ENCODE measurements around the gene C13orf46.
"Not testable (repeated sequence)": the region's sequence is repeated elsewhere in the genome, so short reads cannot be mapped to it uniquely, and the experiment has no call there.

C13orf46 gene

GRCh38 chr13:113973218-113974164 lies at the start of gene C13orf46:
TSS of gene C13orf46 (minus strand) at chr13:113974076. CDS start at chr13:113973997, 79 bp downstream.
- DNase-seq (ENCODE audit: low read depth), result no peak

GRCh38 chr13:114022876-114023275 lies 49.0 kb upstream of the C13orf46 start:
- DNase-seq (ENCODE audit: low read depth), result no peak

DNA sequence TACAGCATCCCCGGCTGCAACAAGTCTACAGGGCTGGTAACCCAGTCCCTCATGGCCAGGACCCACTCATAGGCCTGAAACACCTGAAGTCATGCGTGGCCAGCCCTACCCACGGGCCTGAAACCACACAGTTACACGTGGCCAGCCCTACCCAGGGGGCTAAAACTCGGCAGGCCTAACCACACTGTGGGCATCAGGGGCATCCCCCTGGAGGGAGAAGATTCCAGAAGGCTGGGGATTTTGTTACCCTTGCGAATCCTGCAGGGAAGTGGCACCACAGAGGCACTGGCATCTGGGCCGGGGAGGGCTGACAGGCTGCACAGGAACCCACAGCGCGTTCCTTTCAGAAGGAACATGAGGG lies 48.4 kb upstream of the C13orf46 start:
- no peak for DNase-seq (ENCODE audit: low read depth)

DNA sequence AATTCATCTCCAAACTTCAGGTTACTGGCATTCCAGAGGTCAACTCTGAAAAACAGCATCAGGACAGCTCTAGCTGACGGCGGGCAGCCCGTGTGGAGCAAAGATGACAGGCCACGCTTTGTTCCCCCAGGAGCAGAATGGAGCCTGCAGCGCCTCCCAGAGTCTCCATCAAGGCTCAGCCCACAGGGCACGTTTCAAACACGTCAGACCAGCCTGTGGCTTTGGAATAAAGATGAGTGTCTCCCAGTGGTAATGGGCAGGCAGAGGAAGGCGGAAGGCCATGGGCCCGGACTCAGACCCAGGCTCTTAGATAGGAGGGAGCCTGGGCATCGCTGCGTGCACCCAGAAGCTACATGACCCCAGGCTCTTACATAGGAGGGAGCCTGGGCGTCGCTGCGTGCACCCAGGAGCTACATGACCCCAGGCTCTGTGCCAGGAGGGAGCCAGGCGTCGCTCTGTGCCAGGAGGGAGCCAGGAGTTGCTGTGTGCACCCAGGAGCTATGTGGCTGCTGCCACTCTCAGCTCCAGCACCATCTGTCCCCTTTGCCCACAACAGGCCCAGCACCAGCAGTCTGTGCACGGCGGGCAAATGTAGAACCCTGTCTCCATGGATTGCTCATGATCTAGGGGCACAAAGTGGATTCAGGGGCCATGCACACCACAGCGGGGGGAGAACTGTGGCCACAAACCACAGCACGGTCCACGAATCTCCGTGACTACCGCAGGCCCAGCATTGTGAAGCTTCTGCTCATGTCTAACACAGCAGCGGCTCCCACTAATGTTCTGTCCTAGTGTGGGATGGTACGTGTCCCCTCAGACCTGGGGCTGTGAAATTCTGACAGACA lies 47.8 kb upstream of the C13orf46 start:
- DNase-seq (ENCODE audit: low read depth), result no peak

GRCh38 chr13:114020750-114021463 lies 47.0 kb upstream of the C13orf46 start:
- no peak for DNase-seq (ENCODE audit: low read depth)

DNA sequence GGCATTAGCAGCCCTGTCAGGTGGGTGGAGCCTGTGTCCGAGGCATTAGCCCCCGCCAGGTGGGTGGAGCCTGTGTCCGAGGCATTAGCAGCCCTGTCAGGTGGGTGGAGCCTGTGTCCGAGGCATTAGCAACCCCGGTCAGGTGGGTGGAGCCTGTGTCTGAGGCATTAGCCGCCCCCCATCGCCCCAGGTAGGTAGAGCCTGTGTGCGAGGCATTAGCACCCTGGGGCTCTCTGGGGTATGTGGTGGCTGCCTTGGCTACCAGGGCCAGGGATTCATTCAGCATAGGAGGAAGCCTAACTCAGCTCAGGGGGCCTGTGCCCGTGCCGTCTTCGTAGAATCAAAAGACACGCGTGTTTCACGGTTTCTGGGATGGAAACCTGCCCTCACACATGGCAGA lies 46.3 kb upstream of the C13orf46 start:
- DNase-seq (ENCODE audit: low read depth), result not testable (repeated sequence)

DNA sequence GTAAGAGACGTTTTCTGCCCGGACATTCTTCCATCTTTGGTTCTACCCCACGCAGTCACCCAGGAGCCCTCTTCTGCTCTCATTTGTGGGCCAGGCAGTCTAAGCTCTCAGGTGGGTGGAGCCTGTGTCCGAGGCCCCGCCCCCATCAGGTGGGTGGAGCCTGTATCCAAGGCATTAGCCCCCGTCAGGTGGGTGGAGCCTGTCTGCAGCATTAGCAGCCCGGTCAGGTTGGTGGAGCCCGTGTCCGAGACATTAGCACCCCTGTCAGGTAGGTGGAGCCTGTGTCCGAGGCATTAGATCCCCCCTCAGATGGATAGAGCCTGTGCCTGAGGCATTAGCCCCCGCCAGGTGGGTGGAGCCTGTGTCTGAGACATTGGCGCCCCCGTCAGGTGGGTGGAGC lies 45.5 kb upstream of the C13orf46 start:
- DNase-seq (ENCODE audit: low read depth), result no peak

DNA sequence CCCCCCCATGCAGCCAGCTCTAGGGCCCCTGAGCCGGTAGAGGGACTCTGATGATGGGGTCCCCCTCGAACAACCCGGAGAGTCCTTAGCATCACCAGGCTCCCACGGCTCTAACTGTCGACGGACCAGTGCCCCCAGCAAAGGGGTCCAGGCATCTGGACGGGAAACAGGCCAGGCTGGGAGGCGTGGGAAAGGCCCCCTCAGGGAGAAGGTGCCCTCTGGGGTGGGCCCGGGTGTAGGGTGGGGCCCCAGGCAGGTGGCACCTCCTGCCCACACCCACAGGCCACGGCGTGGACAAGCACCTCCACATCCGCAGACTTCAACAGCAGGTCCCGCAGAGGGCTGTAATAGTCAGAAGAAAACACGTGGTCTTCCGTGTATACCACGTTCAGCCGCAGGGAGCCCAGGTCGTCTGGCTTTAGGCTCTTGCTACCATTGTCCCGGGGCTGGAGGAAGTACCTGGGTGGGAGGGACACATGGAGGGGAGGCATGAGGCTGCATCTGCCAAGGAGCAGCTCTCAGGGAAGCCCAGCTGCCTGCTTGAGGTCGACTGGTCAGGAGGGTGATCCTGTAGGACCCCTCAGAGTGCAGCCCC lies 44.7 kb upstream of the C13orf46 start:
- DNase-seq (ENCODE audit: low read depth), result no peak

DNA sequence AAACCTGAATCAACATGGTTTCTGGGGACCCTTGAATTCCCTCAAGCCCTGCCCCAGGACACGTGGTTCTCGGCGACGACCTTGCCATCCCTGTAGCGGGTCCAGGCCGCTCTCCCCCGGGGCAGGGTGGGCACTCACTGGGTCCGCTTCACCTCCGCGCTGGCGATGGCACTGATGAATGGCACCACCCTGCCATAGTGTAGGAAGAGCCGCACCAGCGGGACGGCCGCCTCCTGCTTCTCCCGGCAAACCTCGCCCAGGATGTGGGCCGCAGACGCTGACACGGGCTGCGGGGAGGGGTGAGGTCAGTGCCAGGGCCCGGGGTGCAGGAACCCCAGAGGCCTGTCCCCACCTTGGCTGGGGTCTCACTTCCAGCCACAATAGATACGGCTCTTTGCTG lies 44.1 kb upstream of the C13orf46 start:
- DNase-seq (ENCODE audit: low read depth), result no peak

GRCh38 chr13:114017028-114017630 lies 43.3 kb upstream of the C13orf46 start:
- DNase-seq (ENCODE audit: low read depth), result no peak

DNA sequence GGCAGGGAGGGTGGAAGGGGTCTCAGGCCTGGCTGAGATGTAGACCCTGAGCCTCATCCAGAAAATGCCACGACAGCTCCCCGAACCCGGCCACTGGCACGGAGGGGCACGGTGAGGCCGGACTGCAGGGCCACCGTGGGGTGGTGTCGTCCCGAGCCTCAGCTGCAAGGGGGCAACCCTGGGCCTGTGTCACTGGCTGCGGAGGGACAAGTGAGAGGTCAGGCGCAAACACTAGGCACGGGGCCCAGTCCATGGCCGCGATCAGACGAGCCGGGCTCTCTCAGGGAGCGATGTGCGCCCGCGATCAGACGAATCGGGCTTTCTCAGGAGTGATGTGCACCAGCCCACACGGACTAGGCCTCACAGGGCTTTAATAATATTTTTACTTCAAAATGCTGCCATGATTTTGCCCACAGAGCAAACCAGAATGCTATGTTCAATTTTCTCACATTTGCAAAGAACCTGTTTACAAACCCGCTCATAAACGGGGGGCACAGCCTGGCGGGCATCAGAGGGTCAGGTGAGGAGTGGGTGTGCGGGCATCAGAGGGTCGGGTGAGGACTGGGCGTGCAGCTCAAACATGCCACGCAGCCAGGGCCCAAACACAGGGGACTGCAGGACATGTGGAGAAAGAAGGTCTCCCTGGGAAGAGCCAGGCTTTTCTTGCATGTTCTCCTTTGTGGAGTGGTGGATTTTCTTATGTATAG lies 42.6 kb upstream of the C13orf46 start:
- DNase-seq (ENCODE audit: low read depth), result no peak

- no peak for DNase-seq (ENCODE audit: low read depth)
These were observed 42.1 kb upstream of the C13orf46 start for GRCh38 chr13:114015969-114016295.

DNA sequence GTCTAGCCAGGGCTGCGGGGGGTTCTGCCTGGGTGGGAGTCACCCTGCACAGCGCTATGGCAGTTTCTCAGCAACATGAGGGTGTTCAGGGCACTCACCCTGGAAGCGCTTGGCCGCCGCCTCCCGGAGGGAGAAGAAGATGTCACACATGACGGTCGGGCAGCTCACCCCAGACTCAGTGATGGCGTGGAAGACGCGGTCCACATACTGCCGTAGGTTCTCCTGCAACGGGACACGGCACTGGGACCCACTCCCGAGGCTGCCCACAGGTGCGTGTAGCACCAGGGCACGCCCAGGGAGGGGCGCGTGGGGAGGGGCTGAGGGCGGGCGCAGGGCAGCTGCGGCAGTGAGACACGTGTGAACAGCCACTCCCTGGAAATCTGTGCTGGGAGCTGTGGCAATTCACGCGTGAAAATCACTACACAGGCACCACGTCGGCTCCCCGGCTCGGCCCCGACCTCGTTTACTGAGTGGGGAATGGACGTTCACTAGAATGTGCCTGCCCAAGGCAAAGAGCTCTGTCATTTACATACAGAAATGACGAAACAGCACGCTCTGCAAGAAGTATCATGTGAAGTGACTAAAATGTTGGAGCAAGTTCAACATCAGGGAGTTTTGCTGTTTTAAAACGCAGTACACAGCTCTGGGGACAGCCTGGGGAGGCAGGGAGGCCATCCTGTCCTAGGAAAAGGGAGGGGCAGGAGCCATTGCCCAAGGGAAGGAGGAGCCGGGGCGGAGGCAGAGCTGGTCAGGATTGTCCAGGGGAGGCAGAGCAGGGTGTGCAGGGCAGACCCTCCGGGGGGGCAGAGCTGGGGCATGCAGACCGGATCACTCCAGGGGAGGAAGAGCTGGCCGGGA lies 41.5 kb upstream of the C13orf46 start:
- no peak for DNase-seq (ENCODE audit: low read depth)

DNA sequence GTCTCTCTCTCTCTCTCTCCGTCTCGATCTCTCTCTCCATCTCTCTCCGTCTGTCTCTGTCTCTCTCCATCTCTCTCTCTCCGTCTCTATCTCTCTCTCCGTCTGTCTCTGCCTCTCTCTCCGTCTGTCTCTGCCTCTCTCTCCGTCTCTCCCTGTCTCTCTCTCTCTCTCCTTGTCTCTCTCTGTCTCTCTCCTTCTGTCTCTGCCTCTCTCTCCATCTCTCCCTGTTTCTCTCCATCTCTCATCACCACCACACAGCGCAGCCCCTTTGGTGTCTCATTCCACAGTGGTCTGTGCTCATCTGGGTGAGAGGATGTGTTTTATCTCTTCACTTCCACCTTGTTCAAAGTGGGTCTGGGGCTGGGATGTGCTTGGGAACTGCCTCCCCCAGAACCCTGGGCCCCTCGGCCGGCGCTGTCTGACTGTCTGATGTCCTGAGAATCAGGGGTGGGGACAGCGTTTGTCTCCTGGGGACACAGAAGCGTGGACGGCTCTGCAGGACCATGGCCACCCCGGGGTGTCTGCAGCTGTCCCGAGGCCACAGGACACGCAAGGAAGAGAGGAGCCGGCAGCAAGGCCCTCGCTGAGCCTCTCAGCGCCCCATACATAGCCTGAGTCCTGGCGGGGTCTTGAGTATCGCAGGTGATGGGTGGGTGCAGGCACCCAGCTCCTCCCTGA lies 40.2 kb upstream of the C13orf46 start:
- DNase-seq (ENCODE audit: low read depth), result no peak

- DNase-seq (ENCODE audit: low read depth), result no peak
These were observed 39.5 kb upstream of the C13orf46 start for GRCh38 chr13:114013336-114013735.

DNA sequence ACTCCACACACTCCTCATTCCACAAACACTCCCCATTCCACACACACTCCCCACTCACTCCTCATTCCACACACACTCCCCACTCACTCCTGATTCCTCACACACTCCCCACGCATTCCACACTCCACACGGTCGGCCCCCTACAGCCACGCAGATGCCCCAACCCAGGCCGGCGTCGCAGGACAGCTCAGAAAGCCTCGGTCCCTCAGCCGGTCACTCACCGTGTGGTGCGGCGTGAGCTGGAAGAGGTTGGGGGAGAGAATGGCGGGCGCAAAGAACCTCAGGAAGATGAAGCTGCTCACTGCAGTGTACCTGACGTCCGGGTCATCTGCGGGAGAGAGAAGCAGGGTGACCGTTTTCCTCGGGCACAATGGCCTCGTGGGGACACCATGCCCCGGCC lies 39.0 kb upstream of the C13orf46 start:
- no peak for DNase-seq (ENCODE audit: low read depth)

- no peak for DNase-seq (ENCODE audit: low read depth)
These were observed 38.3 kb upstream of the C13orf46 start for GRCh38 chr13:114012141-114012540.

- no peak for DNase-seq (ENCODE audit: low read depth)
These were observed 37.4 kb upstream of the C13orf46 start for GRCh38 chr13:114011226-114011625.

GRCh38 chr13:114010401-114011101 lies 36.7 kb upstream of the C13orf46 start:
- DNase-seq (ENCODE audit: low read depth), result no peak
